Activated effector memory CD4-positive, alpha-beta T cell treated with anti-CD3 and anti-CD28 coated beads, Interleukin-2, amount 50 U/mL, for 16 hours (primary cell): ENCODE measurements around the gene HILPDA.
"Not testable (repeated sequence)": the region's sequence is repeated elsewhere in the genome, so short reads cannot be mapped to it uniquely, and the experiment has no call there.

Experiments used
- DNase-seq: peaks from one replicate; pipeline ENCODE4 v3.0.0-alpha.2; 2020

HILPDA gene

DNA sequence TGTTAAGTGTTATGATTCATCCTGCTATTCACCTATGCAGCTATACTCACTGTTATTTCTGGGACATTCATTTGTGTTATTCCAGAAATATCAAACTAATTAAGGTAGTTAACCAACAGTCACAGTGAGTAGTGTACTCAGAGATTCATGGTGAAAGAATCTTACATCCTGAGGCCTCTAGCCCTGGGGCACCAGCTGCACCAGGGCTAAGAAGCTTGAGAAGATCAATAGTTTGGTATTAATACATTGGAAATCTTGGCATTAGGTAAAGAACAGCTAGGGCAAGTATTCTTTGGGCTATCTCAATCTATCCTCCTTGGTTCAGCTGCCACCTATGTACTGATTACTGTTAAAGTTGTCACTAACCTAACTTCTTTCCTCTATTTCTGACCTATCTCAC lies 11.2 kb downstream of the HILPDA start:
- not testable (repeated sequence) for DNase-seq

DNA sequence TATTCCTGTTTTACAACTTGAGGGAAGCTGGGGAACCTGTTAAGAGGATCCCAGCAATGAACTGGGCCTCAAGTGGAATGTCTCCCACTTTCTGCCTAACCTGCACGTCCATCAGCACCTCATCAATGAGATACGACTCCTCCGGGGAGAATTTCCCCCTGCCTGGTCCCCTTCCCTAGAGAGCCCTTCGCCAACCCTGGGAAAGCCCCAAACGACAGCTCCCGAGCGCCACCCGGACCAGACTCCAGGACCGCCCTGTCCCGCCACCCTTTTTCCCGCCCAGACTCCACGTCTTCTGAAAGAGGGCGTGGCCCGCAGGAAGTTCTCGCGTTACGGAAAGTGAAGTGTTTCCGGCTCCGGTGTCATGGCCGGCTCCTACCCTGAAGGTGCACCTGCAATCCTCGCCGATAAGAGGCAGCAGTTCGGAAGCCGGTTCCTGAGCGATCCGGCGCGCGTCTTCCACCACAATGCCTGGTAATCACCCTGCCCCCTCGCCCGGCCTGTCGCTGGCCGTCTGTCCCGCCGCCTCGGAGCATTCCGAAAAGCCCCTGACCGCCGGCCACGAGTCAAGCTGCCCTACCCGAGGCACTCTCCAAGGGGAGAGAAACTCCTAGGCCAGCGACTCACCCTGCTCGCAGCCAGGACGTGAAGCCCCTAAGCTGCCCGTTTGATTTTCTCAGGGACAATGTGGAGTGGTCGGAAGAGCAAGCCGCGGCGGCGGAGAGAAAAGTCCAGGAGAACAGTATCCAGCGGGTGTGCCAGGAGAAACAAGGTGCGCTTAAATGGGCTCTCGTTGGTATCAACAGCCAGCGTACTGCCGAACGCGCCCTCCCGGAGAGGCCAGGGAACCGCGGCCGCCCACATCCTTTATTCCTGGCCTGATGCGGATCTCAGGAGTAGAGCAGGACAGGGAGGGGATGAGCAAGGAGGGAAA lies 21.0 kb downstream of the HILPDA start, which contains the start of gene METTL2B:
TSS of gene METTL2B (plus strand) at position 347 of the 934 bp plus-strand sequence. CDS start at position 365, 18 bp downstream.
- peak; percentile 97 for DNase-seq

DNA sequence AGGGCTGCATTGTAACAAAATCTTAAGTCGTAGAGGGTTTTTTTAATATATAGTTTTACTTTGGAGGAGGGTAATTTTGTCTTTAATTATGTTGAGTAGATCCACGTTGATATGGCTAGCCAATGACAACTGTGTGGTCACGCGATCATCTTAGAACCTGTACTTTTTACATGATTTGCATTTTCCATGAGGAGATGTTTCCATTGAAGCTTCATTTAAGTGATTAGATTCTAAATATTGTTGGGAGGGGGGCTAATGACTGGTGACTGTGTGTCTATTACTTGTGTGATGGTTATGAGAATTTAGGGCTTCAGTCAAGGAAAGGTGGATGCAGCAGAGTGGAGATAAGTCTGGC lies 21.6 kb downstream of the HILPDA start:
- DNase-seq, result not testable (repeated sequence)

DNA sequence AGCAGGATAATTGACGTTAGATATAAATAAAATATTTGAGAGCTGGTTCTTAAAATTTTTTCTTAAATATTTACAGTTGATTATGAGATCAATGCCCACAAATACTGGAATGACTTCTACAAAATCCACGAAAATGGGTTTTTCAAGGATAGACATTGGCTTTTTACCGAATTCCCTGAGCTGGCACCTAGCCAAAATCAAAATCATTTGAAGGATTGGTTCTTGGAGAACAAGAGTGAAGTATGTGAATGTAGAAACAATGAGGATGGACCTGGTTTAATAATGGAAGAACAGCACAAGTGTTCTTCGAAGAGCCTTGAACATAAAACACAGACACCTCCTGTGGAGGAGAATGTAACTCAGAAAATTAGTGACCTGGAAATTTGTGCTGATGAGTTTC lies 23.4 kb downstream of the HILPDA start:
- not testable (repeated sequence) for DNase-seq

DNA sequence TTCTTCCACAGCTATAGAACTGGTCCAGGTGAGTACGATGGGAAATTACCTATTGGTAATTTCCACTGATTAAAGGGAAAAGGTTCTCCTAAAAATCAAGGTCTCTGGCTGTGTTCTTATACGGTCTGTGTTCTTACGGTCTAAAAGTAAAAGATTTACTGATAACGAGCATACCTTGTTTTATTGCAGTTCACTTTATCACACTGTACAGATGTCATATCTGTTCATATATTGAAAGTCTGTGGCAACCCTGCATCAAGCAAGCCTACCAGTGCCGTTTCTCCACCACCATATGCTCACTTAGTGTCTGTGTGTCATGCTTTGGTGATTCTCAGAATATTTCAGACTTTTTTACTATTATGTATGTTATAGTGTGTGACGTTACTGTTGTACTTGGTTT lies 32.5 kb downstream of the HILPDA start:
- not testable (repeated sequence) for DNase-seq

DNA sequence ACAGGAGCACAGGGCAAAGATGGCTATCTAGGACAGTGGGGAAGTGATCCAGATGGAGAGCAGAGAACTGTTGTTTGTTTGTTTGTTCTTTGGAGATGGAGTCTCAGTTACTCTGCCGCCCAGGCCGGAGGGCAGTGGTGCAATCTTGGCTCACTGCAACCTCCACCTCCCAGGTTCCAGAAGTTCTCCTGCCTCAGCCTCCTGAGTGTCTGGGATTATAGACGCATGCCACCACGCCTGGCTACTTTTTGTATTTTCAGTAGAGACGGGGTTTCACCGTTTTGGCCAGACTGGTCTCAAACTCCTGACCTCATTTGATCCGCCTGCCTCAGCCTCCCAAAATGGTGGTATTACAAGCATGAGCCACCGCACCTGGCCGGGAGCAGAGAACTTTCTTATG lies 41.7 kb downstream of the HILPDA start:
- DNase-seq, result no peak

DNA sequence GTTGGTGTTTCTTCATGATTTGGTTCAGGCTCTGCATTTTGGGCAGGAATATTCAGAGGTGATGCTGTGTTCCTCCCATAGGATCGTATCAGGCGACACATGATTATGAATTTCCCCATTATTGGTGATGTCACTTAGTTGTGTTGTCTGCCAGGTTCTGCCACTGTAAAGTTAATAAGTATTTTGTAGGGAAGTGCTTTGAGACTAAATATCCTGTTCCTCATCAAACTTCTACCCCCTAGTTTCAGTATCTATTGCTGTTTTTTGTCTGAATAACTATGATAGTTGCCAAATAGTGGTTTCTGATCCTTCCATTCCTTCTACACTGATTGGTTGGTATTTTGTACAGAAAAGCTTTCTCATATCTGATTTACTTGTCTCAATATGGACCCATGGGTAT lies 49.7 kb downstream of the HILPDA start:
- not testable (repeated sequence) for DNase-seq

DNA sequence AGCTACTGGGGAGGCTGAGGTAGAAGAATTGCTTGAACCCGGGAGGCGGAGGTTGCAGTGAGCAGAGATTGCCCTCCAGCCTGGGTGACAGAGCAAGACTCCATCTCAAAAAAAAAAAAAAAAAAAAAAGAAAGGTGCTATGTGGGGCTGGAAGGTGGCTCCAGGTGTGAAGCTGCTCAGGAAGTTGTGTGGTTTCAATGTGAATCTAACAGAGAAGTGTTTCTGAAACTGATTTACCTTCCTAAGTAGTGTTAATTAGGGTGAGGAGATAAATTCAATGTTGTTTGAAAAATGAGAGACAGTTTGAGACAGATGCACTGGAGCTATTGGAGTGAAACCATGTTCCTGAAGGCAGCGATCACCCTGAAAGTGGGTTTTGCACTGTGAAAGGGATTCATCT lies 51.1 kb downstream of the HILPDA start:
- not testable (repeated sequence) for DNase-seq

DNA sequence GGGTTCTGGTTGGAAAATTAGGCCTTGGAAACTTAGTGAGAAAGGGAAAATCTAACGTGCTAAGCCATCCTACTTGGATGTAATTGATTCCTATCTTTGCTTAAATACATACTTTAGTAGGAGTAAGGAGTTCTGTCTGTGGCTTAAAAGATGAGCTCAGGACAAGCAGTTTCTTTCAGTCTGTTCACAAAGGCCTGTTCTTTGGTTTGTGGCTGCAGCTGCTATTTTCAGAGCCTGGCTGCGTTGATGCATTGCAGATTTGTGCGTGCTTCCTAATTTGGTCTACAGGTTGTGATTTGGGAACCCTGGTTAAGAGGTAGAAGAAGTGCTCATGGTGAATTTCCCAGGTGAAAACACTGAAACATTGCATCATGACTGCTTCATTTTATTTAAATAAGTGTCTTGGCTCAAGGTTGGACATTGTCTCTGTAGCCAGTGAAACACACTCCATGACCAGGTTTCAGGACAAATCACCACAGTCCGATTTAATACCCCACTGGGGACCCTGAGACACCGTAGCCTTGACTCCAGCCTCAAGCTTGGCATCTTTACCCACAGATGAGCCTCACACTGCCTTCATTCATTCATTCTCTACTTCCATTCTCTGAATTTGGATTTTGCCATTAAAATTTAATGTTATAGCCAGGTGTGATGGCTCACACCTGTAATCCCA lies 51.8 kb downstream of the HILPDA start:
- DNase-seq, result not testable (repeated sequence)
